ENCODE data around the gene TACC2. TPM values are rescaled to one million over a fixed set of nuclear protein-coding genes. Genes with fewer than 3 reads are reported as not detected.
"Not testable (repeated sequence)": the region's sequence is repeated elsewhere in the genome, so short reads cannot be mapped to it uniquely, and the experiment has no call there.

Gene TACC2
- total RNA-seq, 5 donors from 2014 or later (not counting 1 experiment from before 2014, with no cell fraction given): 0.46 to 0.70 (median 0.60) TPM; not detected in 2

GRCh38 chr10:122091722-122092121 is 102.8 kb downstream of the TACC2 start:
- H3K27me3 Mint-ChIP-seq: no peaks in the 10 kb centered on the region
- no peak overlapping the region for H3K4me3 Mint-ChIP-seq
- no peak for ATAC-seq (replicated peaks in 1 of 4)
- peaks cover 0 to 21% of the 10 kb centered on the region in 2 experiments for H3K27me3 ChIP-seq (replicated peaks in 1 of 2; ENCODE audit: control insufficient read depth in 2 of 2, extremely low read depth in 1 of 2, insufficient read depth in 2 of 2, low read length in 1 of 2)
- H3K9me3 ChIP-seq: no peaks in the 10 kb centered on the region
- no peak for DNase-seq
- no peak overlapping the region for H3K27ac ChIP-seq (ENCODE audit: low read length)
- no peaks in the 10 kb centered on the region for H3K36me3 Mint-ChIP-seq
- H3K4me1 ChIP-seq (ENCODE audit: control insufficient read depth in 1 of 2, extremely low read depth in 1 of 2, insufficient read depth in 2 of 2, low read length in 2 of 2): no peaks in the 10 kb centered on the region
- ChIA-PET POLR2A (no interaction called here), CTCF (no interaction called here)
- WGBS (ENCODE audit: insufficient coverage): 100% methylated on average over 1 of the region's 6 CpGs
- H3K9me3 Mint-ChIP-seq: no peaks in the 10 kb centered on the region
- no peaks in the 10 kb centered on the region for H3K4me1 Mint-ChIP-seq
- H3K36me3 ChIP-seq (ENCODE audit: control insufficient read depth in 2 of 2, extremely low read depth in 1 of 2, insufficient read depth in 1 of 2, low read length in 1 of 2): no peaks in the 10 kb centered on the region
- H3K4me3 ChIP-seq (ENCODE audit: control insufficient read depth in 1 of 2, extremely low read depth in 1 of 2, low read length in 1 of 2): no peak overlapping the region
- H3K27ac Mint-ChIP-seq: no peak overlapping the region

GRCh38 chr10:122093076-122093475 is 104.1 kb downstream of the TACC2 start:
- ATAC-seq (replicated peaks in 1 of 4) (no peak), DNase-seq (no peak)
- CTCF ChIA-PET: no interaction called here
- Histone ChIP-seq H3K4me3 (ENCODE audit: control insufficient read depth in 1 of 2, extremely low read depth in 1 of 2, low read length in 1 of 2) (no peak overlapping the region), H3K4me1 (ENCODE audit: control insufficient read depth in 1 of 2, extremely low read depth in 1 of 2, insufficient read depth in 2 of 2, low read length in 2 of 2) (no peaks in the 10 kb centered on the region), H3K27me3 (replicated peaks in 1 of 2; ENCODE audit: control insufficient read depth in 2 of 2, extremely low read depth in 1 of 2, insufficient read depth in 2 of 2, low read length in 1 of 2) (peaks cover 0 to 18% of the 10 kb centered on the region in 2 experiments), H3K27ac (ENCODE audit: low read length) (no peak overlapping the region), H3K36me3 (ENCODE audit: control insufficient read depth in 2 of 2, extremely low read depth in 1 of 2, insufficient read depth in 1 of 2, low read length in 1 of 2) (no peaks in the 10 kb centered on the region), H3K9me3 (no peaks in the 10 kb centered on the region)
- H3K4me3 Mint-ChIP-seq: no peak overlapping the region
- POLR2A ChIA-PET: no interaction called here
- no peaks in the 10 kb centered on the region for H3K36me3 Mint-ChIP-seq
- no peaks in the 10 kb centered on the region for H3K4me1 Mint-ChIP-seq
- peaks cover 6 to 7% of the 10 kb centered on the region in 2 donors for H3K27me3 Mint-ChIP-seq
- H3K9me3 Mint-ChIP-seq: no peaks in the 10 kb centered on the region
- no peak overlapping the region for H3K27ac Mint-ChIP-seq
- WGBS (ENCODE audit: insufficient coverage): no CpG with 5 or more reads among the region's 3 CpGs

GRCh38 chr10:122096181-122096580 is 107.2 kb downstream of the TACC2 start:
- H3K27ac Mint-ChIP-seq; H3K27ac ChIP-seq (ENCODE audit: low read length); H3K4me3 Mint-ChIP-seq; H3K36me3 Mint-ChIP-seq; H3K27me3 Mint-ChIP-seq; H3K9me3 Mint-ChIP-seq; H3K9me3 ChIP-seq; H3K4me1 Mint-ChIP-seq; ATAC-seq (replicated peaks in 1 of 4); H3K36me3 ChIP-seq (ENCODE audit: control insufficient read depth in 2 of 2, extremely low read depth in 1 of 2, insufficient read depth in 1 of 2, low read length in 1 of 2); H3K4me1 ChIP-seq (ENCODE audit: control insufficient read depth in 1 of 2, extremely low read depth in 1 of 2, insufficient read depth in 2 of 2, low read length in 2 of 2); POLR2A ChIA-PET; CTCF ChIA-PET; DNase-seq; H3K4me3 ChIP-seq (ENCODE audit: control insufficient read depth in 1 of 2, extremely low read depth in 1 of 2, low read length in 1 of 2): not testable (repeated sequence)
- peaks cover 0 to 15% of the 10 kb centered on the region in 2 experiments for H3K27me3 ChIP-seq (replicated peaks in 1 of 2; ENCODE audit: control insufficient read depth in 2 of 2, extremely low read depth in 1 of 2, insufficient read depth in 2 of 2, low read length in 1 of 2)
- WGBS (ENCODE audit: insufficient coverage): 78% methylated on average over 5 of the region's 11 CpGs

- Mint-ChIP-seq H3K27ac (no peak overlapping the region), H3K9me3 (no peaks in the 10 kb centered on the region), H3K36me3 (no peaks in the 10 kb centered on the region), H3K4me3 (no peak overlapping the region), H3K4me1 (no peaks in the 10 kb centered on the region), H3K27me3 (peaks cover 6 to 7% of the 10 kb centered on the region in 2 donors)
- H3K4me1 ChIP-seq (ENCODE audit: control insufficient read depth in 1 of 2, extremely low read depth in 1 of 2, insufficient read depth in 2 of 2, low read length in 2 of 2): no peaks in the 10 kb centered on the region
- DNase-seq: no peak
- CTCF ChIA-PET: no interaction called here
- H3K27me3 ChIP-seq (replicated peaks in 1 of 2; ENCODE audit: control insufficient read depth in 2 of 2, extremely low read depth in 1 of 2, insufficient read depth in 2 of 2, low read length in 1 of 2): peaks cover 0 to 15% of the 10 kb centered on the region in 2 experiments
- H3K4me3 ChIP-seq (ENCODE audit: control insufficient read depth in 1 of 2, extremely low read depth in 1 of 2, low read length in 1 of 2): no peak overlapping the region
- 57% methylated on average over 1 of the region's 3 CpGs for WGBS (ENCODE audit: insufficient coverage)
- H3K9me3 ChIP-seq: no peaks in the 10 kb centered on the region
- no peak overlapping the region for H3K27ac ChIP-seq (ENCODE audit: low read length)
- ATAC-seq (replicated peaks in 1 of 4): no peak
- POLR2A ChIA-PET: no interaction called here
- no peaks in the 10 kb centered on the region for H3K36me3 ChIP-seq (ENCODE audit: control insufficient read depth in 2 of 2, extremely low read depth in 1 of 2, insufficient read depth in 1 of 2, low read length in 1 of 2)
Observed at GRCh38 chr10:122096705-122097104, 107.7 kb downstream of the TACC2 start.

- Histone ChIP-seq H3K4me3 (ENCODE audit: control insufficient read depth in 1 of 2, extremely low read depth in 1 of 2, low read length in 1 of 2) (no peak overlapping the region), H3K27me3 (replicated peaks in 1 of 2; ENCODE audit: control insufficient read depth in 2 of 2, extremely low read depth in 1 of 2, insufficient read depth in 2 of 2, low read length in 1 of 2) (peaks cover 0 to 17% of the 10 kb centered on the region in 2 experiments), H3K9me3 (no peaks in the 10 kb centered on the region), H3K27ac (ENCODE audit: low read length) (no peak overlapping the region), H3K4me1 (ENCODE audit: control insufficient read depth in 1 of 2, extremely low read depth in 1 of 2, insufficient read depth in 2 of 2, low read length in 2 of 2) (no peaks in the 10 kb centered on the region), H3K36me3 (ENCODE audit: control insufficient read depth in 2 of 2, extremely low read depth in 1 of 2, insufficient read depth in 1 of 2, low read length in 1 of 2) (no peaks in the 10 kb centered on the region)
- H3K4me3 Mint-ChIP-seq: no peak overlapping the region
- DNase-seq (no peak), ATAC-seq (replicated peaks in 1 of 4) (no peak)
- no peaks in the 10 kb centered on the region for H3K4me1 Mint-ChIP-seq
- no peak overlapping the region for H3K27ac Mint-ChIP-seq
- ChIA-PET CTCF (no interaction called here), POLR2A (no interaction called here)
- H3K9me3 Mint-ChIP-seq: no peaks in the 10 kb centered on the region
- no peaks in the 10 kb centered on the region for H3K36me3 Mint-ChIP-seq
- 76% methylated on average over 6 of the region's 7 CpGs for WGBS (ENCODE audit: insufficient coverage)
- H3K27me3 Mint-ChIP-seq: peaks cover 6 to 7% of the 10 kb centered on the region in 2 donors
Observed at GRCh38 chr10:122097935-122098334, 109.0 kb downstream of the TACC2 start.

- Histone ChIP-seq H3K9me3 (no peaks in the 10 kb centered on the region), H3K27ac (ENCODE audit: low read length) (no peak overlapping the region), H3K36me3 (ENCODE audit: control insufficient read depth in 2 of 2, extremely low read depth in 1 of 2, insufficient read depth in 1 of 2, low read length in 1 of 2) (no peaks in the 10 kb centered on the region), H3K4me3 (ENCODE audit: control insufficient read depth in 1 of 2, extremely low read depth in 1 of 2, low read length in 1 of 2) (no peak overlapping the region), H3K27me3 (replicated peaks in 1 of 2; ENCODE audit: control insufficient read depth in 2 of 2, extremely low read depth in 1 of 2, insufficient read depth in 2 of 2, low read length in 1 of 2) (peaks cover 0 to 17% of the 10 kb centered on the region in 2 experiments), H3K4me1 (ENCODE audit: control insufficient read depth in 1 of 2, extremely low read depth in 1 of 2, insufficient read depth in 2 of 2, low read length in 2 of 2) (no peaks in the 10 kb centered on the region)
- 69% methylated on average over 8 of the region's 8 CpGs for WGBS (ENCODE audit: insufficient coverage)
- no peaks in the 10 kb centered on the region for H3K4me1 Mint-ChIP-seq
- H3K36me3 Mint-ChIP-seq: no peaks in the 10 kb centered on the region
- CTCF ChIA-PET: interaction anchor here in 1 of 2 donors (0.6 kb wide), 1 partner anchor 220 kb away, joined by 3 read pairs; no protein-coding TSS in a partner anchor
- no peak overlapping the region for H3K27ac Mint-ChIP-seq
- ATAC-seq (replicated peaks in 1 of 4) (no peak), DNase-seq (no peak)
- H3K4me3 Mint-ChIP-seq: no peak overlapping the region
- H3K9me3 Mint-ChIP-seq: no peaks in the 10 kb centered on the region
- POLR2A ChIA-PET: no interaction called here
- peaks cover 10 to 12% of the 10 kb centered on the region in 2 donors for H3K27me3 Mint-ChIP-seq
Observed at GRCh38 chr10:122098924-122099323, 110.0 kb downstream of the TACC2 start.

- Histone ChIP-seq H3K4me3 (ENCODE audit: control insufficient read depth in 1 of 2, extremely low read depth in 1 of 2, low read length in 1 of 2) (no peak overlapping the region), H3K9me3 (no peaks in the 10 kb centered on the region), H3K36me3 (ENCODE audit: control insufficient read depth in 2 of 2, extremely low read depth in 1 of 2, insufficient read depth in 1 of 2, low read length in 1 of 2) (no peaks in the 10 kb centered on the region), H3K4me1 (ENCODE audit: control insufficient read depth in 1 of 2, extremely low read depth in 1 of 2, insufficient read depth in 2 of 2, low read length in 2 of 2) (no peaks in the 10 kb centered on the region), H3K27me3 (replicated peaks in 1 of 2; ENCODE audit: control insufficient read depth in 2 of 2, extremely low read depth in 1 of 2, insufficient read depth in 2 of 2, low read length in 1 of 2) (peaks cover 0 to 13% of the 10 kb centered on the region in 2 experiments), H3K27ac (ENCODE audit: low read length) (no peak overlapping the region)
- DNase-seq: no peak
- WGBS (ENCODE audit: insufficient coverage): no CpG with 5 or more reads among the region's 2 CpGs
- ATAC-seq (replicated peaks in 1 of 4): no peak
- H3K9me3 Mint-ChIP-seq: no peaks in the 10 kb centered on the region
- H3K36me3 Mint-ChIP-seq: no peaks in the 10 kb centered on the region
- H3K27ac Mint-ChIP-seq: no peak overlapping the region
- peaks cover 10 to 12% of the 10 kb centered on the region in 2 donors for H3K27me3 Mint-ChIP-seq
- ChIA-PET POLR2A (no interaction called here), CTCF (interaction anchor here in 1 of 2 donors (0.6 kb wide), 1 partner anchor 221 kb away, joined by 3 read pairs; no protein-coding TSS in a partner anchor)
- H3K4me1 Mint-ChIP-seq: no peaks in the 10 kb centered on the region
- no peak overlapping the region for H3K4me3 Mint-ChIP-seq
Observed at GRCh38 chr10:122099562-122099961, 110.6 kb downstream of the TACC2 start.
